Esophagus squamous epithelium (tissue), 5 donors: ENCODE measurements around the gene DHX15. TPM values are rescaled to one million over a fixed set of nuclear protein-coding genes. Genes with fewer than 3 reads are reported as not detected.

Experiments
- DNase-seq: peaks from one replicate; lab custom pipeline; 2025; lab: John Stamatoyannopoulos, UW
- H3K27ac ChIP-seq, 4 donors: fragments of 200-600 bp; sonication (generic); one replicate each; pipeline ENCODE4 v1.5.1; 2016 to 2019; ENCODE audit warnings: mild to moderate bottlenecking in 1 of 4
- H3K27me3 ChIP-seq, 4 donors: fragments of 200-600 bp; sonication (generic); 1 replicate in 3 of 4; 2 replicates in 1 of 4; pipeline versions ENCODE4 v1.5.1 to v1.6.0; 2017 to 2021; ENCODE audit warnings: antibody characterized with exemption in 1 of 4
- H3K36me3 ChIP-seq, 3 donors: fragments of 200-600 bp; sonication (generic); one replicate each; pipeline ENCODE4 v1.5.1; 2016 to 2019
- H3K4me1 ChIP-seq, 3 donors: fragments of 200-600 bp; sonication (generic); one replicate each; pipeline ENCODE4 v1.5.1; 2017 to 2019
- H3K4me3 ChIP-seq, 4 donors: fragments of 200-600 bp; sonication (generic); 1 replicate in 3 of 4; 2 replicates in 1 of 4; pipeline ENCODE4 v1.5.1; 2016 to 2019; ENCODE audit warnings: mild to moderate bottlenecking in 2 of 4, moderate library complexity in 1 of 4
- H3K9me3 ChIP-seq, 3 donors: fragments of 200-600 bp; sonication (generic); one replicate each; pipeline ENCODE4 v1.5.1; 2016 to 2019
- CTCF ChIP-seq, 6 experiments: fragments of 450-650 bp in 4 of 6; fragments of 200-600 bp in 2 of 6; sonication (generic) in 2 of 6; IDR thresholded peaks; one replicate each; pipeline ENCODE4 v1.5.1; 2016 to 2019; ENCODE audit warnings: antibody characterized with exemption in 6 of 6, mild to moderate bottlenecking in 4 of 6, moderate library complexity in 4 of 6
- POLR2A ChIP-seq, 4 donors: fragments of 450-650 bp; IDR thresholded peaks; one replicate each; pipeline ENCODE4 v1.6.1; 2017; ENCODE audit warnings: antibody characterized with exemption in 4 of 4, mild to moderate bottlenecking in 4 of 4, moderate library complexity in 3 of 4
- WGBS, 2 donors: methylation state at CpG; one replicate each; pipeline ENCODE4 v1.1.5; 2018; 5-methylcytosine and 5-hydroxymethylcytosine counted together
- intact Hi-C: fragments of 100-400 bp; cut with DNase I; formaldehyde crosslinking; loops from one replicate; pipeline ENCODE4 v1.15.0; 2022
- total RNA-seq, 4 donors: library from RNA; depleted of rRNA; stranded (reverse); fragments of >200 nt; gene quantifications; one replicate each; pipeline ENCODE4 v1.1.0, GENCODE V29; 2016
- donor health status: DM: yes; HTN: yes; CAD: no.

DHX15 gene
- total RNA-seq, 4 donors from 2014 or later: 74.1 to 160 (median 119) TPM

DNA sequence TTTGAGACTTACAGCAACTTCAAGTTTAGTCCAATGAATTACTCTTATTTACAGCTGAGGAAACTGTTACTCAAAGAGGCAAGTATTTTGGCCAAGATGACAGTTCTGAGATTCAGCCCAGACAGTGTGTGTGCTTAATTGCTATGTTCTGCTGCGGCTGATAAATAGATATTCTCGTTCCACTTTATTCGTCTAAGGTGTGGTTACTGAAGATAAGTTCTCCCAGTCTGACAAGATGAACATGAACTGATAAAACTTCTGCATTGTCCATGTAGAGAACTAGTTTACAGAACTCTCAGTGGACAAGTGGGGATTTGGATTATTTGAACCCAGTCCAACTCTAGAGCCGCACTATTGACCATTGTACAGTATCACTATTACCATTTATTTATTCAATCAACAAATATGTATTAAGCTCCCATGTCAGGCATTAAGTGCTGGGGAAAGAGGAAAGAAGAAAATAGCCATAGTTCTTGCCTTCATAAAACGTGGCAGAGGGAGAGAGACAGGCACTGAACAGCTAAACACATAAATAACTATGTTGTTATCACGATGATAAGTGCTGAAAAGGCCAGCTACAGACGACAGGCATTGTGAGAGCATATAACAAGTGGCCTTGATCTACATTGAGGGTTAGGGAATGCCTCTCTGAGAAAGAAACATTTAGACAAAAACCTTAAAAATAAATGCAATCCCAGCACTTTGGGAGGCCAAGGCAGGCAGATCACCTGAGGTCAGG is 4.0 kb upstream of the DHX15 start:
- Histone ChIP-seq H3K27ac (no peak overlapping the region), H3K27me3 (no peaks in the 10 kb centered on the region), H3K9me3 (peaks cover 0 to 8% (median 0%) of the 10 kb centered on the region in 3 donors), H3K36me3 (no peaks in the 10 kb centered on the region), H3K4me3 (no peak overlapping the region), H3K4me1 (peaks cover 4 to 6% (median 5%) of the 10 kb centered on the region in 3 donors)
- intact Hi-C loops: no loop called here
- DNase-seq: no peak
- TF ChIP-seq POLR2A (IDR thresholded peaks at IDR 0.05): no peak
- no peak for TF ChIP-seq CTCF (IDR thresholded peaks at IDR 0.05)
- WGBS, 2 donors: 75 to 80% methylated on average over 7 of the region's 7 CpGs

DNA sequence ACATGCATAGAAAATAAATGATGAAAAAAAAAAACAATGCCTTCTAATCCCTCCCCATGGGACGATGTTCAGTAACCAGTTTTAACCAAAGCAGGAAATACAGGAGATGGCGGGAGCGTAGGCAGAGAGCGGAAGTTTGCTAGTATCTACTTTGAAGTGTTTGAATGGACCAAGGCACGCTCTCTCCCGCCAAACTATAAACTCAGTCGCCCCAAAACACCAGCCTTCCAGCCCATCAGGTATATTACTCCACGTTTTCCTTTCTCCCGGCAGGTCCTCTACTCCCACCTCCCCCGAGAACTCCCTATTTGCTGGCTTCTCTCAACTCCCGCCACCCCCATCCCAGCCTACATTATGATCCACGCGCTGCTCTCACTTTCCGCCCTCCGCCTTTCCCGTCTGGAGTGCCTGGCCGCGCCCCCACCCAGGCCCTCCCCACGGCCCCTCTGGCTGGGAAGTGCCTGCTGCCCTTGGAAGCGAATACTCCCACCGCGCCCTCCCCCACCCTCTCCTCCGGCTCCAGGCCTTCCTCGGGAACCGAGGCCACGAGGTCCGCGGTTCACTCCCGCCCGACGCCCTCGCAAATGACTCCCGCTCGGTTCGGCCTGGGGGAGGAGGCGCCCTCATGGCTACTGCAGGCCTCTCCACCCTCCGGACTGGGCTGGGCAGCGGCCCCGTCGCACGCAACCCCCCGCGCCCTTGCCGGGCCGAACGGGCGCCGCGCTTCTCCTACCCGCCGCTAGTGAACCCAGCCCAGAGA is 723 bp downstream of the DHX15 start:
- intact Hi-C loops: no loop called here
- Histone ChIP-seq H3K9me3 (no peaks in the 10 kb centered on the region), H3K27ac (peak overlapping the region; percentile 99), H3K36me3 (peaks cover 0 to 18% (median 3%) of the 10 kb centered on the region in 3 donors), H3K27me3 (no peaks in the 10 kb centered on the region), H3K4me1 (peaks cover 10 to 53% (median 31%) of the 10 kb centered on the region in 3 donors), H3K4me3 (peak overlapping the region; percentile 88 to 100 (median 98))
- WGBS, 2 donors: 1% methylated on average over 18 of the region's 51 CpGs
- DNase-seq: no peak
- TF ChIP-seq CTCF (IDR thresholded peaks at IDR 0.05) (peak in 1 of 6 experiments; percentile 4), POLR2A (IDR thresholded peaks at IDR 0.05) (no peak)

DNA sequence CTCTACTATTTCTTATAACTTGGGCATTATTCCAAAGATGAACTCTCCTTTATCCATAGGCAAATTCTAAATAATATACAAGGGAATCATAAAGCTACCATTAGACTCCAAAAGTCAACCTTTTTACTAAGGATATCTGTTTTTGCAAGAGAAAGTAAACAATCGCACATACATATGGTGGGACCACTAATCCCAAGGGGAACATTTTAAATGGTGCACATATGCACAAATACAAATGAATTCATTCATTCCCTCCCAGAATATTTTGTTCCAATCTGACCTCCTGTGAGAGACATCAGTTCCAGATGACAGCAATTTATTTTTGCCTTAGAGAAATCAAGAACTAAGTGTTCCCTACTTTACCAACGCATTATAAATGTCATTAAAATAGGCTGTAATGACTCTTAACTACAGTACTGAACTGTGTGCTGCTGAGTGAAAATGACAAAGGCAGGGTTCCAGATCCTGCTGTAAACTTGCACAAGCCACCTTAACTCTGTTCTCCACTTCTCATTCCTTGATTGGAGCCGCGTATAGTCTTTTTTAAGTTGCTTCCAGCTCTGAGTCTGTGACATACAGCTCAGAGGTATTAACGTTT is 2.0 kb downstream of the DHX15 start:
- peaks cover 0 to 18% (median 3%) of the 10 kb centered on the region in 3 donors for H3K36me3 ChIP-seq
- 10 to 12% methylated on average over 5 of the region's 5 CpGs for WGBS, 2 donors
- no peaks in the 10 kb centered on the region for H3K9me3 ChIP-seq
- TF ChIP-seq POLR2A (IDR thresholded peaks at IDR 0.05): no peak
- TF ChIP-seq CTCF (IDR thresholded peaks at IDR 0.05): no peak
- no peaks in the 10 kb centered on the region for H3K27me3 ChIP-seq
- peaks cover 10 to 66% (median 44%) of the 10 kb centered on the region in 3 donors for H3K4me1 ChIP-seq
- intact Hi-C loops: no loop called here
- no peak for DNase-seq
- peak overlapping the region; percentile 99 for H3K27ac ChIP-seq
- peak overlapping the region; percentile 88 to 100 (median 98) for H3K4me3 ChIP-seq

- peaks cover 8 to 53% (median 8%) of the 10 kb centered on the region in 3 donors for H3K36me3 ChIP-seq
- WGBS, 2 donors: 72 to 77% methylated on average over 4 of the region's 4 CpGs
- DNase-seq: no peak
- H3K9me3 ChIP-seq: no peaks in the 10 kb centered on the region
- no peaks in the 10 kb centered on the region for H3K27me3 ChIP-seq
- intact Hi-C loops: no loop called here
- TF ChIP-seq CTCF (IDR thresholded peaks at IDR 0.05) (no peak), POLR2A (IDR thresholded peaks at IDR 0.05) (no peak)
- no peak overlapping the region for H3K4me3 ChIP-seq
- H3K4me1 ChIP-seq: peaks cover 5 to 78% (median 41%) of the 10 kb centered on the region in 3 donors
- no peak overlapping the region for H3K27ac ChIP-seq
These were observed 6.0 kb downstream of the DHX15 start for GRCh38 chr4:24578364-24578763.
